Measurements from ENCODE around the gene THSD7A. TPM values are rescaled to one million over a fixed set of nuclear protein-coding genes. Genes with fewer than 3 reads are reported as not detected.

THSD7A gene
- total and polyA plus RNA-seq, 4 donors, result 0.15 to 2.7 (median 1.9) TPM

DNA sequence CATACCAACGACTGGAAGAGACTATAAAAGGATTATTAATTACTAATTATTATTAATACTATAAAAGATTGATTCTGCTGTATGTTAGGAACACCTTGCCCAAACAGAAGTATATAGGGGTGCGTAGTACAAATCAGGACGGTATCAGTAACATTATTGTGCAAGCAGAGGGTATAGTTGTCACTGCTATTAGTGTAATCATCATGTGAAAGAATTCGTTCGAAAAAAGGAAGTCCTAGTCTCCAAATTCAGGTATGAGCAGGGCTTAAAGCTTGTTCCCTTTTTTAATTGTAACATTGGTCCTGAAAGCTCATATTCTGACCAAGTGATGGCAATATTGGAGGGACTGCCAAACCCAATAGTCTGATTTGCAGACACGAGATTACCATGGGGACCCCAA, 81.8 kb downstream of the THSD7A start:
- H3K4me3 ChIP-seq (ENCODE audit: low read depth in 1 of 3, low read length in 3 of 3), result no peak overlapping the region
- no peaks in the 10 kb centered on the region for H3K36me3 ChIP-seq (ENCODE audit: control insufficient read depth in 4 of 4, insufficient read depth in 3 of 4, low read depth in 1 of 4, low read length in 3 of 4)
- no peak for DNase-seq (ENCODE audit: low spot score)
- no peaks in the 10 kb centered on the region for H3K27me3 ChIP-seq (ENCODE audit: control insufficient read depth in 4 of 4, insufficient read depth in 4 of 4, low read length in 3 of 4)
- H3K27ac ChIP-seq (ENCODE audit: low read depth in 1 of 2, low read length in 2 of 2), result no peak overlapping the region
- no peak for TF ChIP-seq GABPA (IDR thresholded peaks at IDR 0.05 in 1 of 2, conservative IDR thresholded peaks at IDR 0.05 in 1 of 2)
- no peak for TF ChIP-seq JUND (IDR thresholded peaks at IDR 0.05)
- TF ChIP-seq, protein P1, sequence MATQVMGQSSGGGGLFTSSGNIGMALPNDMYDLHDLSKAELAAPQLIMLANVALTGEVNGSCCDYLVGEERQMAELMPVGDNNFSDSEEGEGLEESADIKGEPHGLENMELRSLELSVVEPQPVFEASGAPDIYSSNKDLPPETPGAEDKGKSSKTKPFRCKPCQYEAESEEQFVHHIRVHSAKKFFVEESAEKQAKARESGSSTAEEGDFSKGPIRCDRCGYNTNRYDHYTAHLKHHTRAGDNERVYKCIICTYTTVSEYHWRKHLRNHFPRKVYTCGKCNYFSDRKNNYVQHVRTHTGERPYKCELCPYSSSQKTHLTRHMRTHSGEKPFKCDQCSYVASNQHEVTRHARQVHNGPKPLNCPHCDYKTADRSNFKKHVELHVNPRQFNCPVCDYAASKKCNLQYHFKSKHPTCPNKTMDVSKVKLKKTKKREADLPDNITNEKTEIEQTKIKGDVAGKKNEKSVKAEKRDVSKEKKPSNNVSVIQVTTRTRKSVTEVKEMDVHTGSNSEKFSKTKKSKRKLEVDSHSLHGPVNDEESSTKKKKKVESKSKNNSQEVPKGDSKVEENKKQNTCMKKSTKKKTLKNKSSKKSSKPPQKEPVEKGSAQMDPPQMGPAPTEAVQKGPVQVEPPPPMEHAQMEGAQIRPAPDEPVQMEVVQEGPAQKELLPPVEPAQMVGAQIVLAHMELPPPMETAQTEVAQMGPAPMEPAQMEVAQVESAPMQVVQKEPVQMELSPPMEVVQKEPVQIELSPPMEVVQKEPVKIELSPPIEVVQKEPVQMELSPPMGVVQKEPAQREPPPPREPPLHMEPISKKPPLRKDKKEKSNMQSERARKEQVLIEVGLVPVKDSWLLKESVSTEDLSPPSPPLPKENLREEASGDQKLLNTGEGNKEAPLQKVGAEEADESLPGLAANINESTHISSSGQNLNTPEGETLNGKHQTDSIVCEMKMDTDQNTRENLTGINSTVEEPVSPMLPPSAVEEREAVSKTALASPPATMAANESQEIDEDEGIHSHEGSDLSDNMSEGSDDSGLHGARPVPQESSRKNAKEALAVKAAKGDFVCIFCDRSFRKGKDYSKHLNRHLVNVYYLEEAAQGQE (IDR thresholded peaks at IDR 0.05), result no peak
- no peak for TF ChIP-seq YY1 (IDR thresholded peaks at IDR 0.05)
- no peak for TF ChIP-seq FOXA1 (IDR thresholded peaks at IDR 0.05)
- TF ChIP-seq, protein P2, sequence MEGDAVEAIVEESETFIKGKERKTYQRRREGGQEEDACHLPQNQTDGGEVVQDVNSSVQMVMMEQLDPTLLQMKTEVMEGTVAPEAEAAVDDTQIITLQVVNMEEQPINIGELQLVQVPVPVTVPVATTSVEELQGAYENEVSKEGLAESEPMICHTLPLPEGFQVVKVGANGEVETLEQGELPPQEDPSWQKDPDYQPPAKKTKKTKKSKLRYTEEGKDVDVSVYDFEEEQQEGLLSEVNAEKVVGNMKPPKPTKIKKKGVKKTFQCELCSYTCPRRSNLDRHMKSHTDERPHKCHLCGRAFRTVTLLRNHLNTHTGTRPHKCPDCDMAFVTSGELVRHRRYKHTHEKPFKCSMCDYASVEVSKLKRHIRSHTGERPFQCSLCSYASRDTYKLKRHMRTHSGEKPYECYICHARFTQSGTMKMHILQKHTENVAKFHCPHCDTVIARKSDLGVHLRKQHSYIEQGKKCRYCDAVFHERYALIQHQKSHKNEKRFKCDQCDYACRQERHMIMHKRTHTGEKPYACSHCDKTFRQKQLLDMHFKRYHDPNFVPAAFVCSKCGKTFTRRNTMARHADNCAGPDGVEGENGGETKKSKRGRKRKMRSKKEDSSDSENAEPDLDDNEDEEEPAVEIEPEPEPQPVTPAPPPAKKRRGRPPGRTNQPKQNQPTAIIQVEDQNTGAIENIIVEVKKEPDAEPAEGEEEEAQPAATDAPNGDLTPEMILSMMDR (IDR thresholded peaks at IDR 0.05; ENCODE audit: low read depth, low read length, missing input control), result no peak
- no peak for TF ChIP-seq RXRA (IDR thresholded peaks at IDR 0.05)
- no peak for TF ChIP-seq TAF1 (conservative IDR thresholded peaks at IDR 0.05)
- TF ChIP-seq RAD21 (IDR thresholded peaks at IDR 0.05), result no peak
- TF ChIP-seq, protein P3, sequence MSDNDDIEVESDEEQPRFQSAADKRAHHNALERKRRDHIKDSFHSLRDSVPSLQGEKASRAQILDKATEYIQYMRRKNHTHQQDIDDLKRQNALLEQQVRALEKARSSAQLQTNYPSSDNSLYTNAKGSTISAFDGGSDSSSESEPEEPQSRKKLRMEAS (IDR thresholded peaks at IDR 0.05), result no peak
- no peak for TF ChIP-seq FOXA2 (IDR thresholded peaks at IDR 0.05)
- no peak for TF ChIP-seq HNF4G (IDR thresholded peaks at IDR 0.05)
- TF ChIP-seq HNF4A (conservative IDR thresholded peaks at IDR 0.05), result no peak
- TF ChIP-seq EGR1 (IDR thresholded peaks at IDR 0.05; ENCODE audit: low read depth in 2 of 2), result no peak
- 84% methylated on average over 6 of the region's 6 CpGs for WGBS
- H3K9ac ChIP-seq (ENCODE audit: low read depth in 1 of 2, low read length in 2 of 2), result no peak overlapping the region
- H3K9me3 ChIP-seq (ENCODE audit: control insufficient read depth in 4 of 4, low read length in 3 of 4), result no peaks in the 10 kb centered on the region
- H3K4me1 ChIP-seq (ENCODE audit: control insufficient read depth in 4 of 4, insufficient read depth in 4 of 4, low read length in 3 of 4), result no peaks in the 10 kb centered on the region

DNA sequence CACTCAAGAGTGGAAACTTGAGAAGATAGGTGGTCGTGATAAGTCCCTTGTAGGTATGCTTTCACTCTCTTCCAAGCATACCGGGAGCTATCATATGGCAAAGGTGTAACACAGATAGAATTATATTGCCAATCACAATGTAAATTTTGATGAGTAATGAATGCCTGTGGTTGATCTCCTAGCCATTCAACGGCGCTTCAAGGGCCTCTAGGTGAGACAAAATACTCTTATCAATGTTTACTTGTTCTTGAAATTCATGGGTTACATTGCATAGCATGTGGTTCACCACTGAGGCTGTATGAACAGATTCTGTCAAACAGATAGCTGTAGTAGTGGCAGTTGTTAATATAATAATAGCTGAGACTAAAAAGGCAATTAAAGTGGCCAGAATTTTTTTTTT, 82.4 kb downstream of the THSD7A start:
- no peaks in the 10 kb centered on the region for H3K4me1 ChIP-seq (ENCODE audit: control insufficient read depth in 4 of 4, insufficient read depth in 4 of 4, low read length in 3 of 4)
- no peak overlapping the region for H3K4me3 ChIP-seq (ENCODE audit: low read depth in 1 of 3, low read length in 3 of 3)
- 89% methylated on average over 4 of the region's 4 CpGs for WGBS
- TF ChIP-seq HNF4A (conservative IDR thresholded peaks at IDR 0.05), result no peak
- TF ChIP-seq, protein P3 (IDR thresholded peaks at IDR 0.05), result no peak
- TF ChIP-seq EGR1 (IDR thresholded peaks at IDR 0.05; ENCODE audit: low read depth in 2 of 2), result no peak
- TF ChIP-seq SP1 (IDR thresholded peaks at IDR 0.05), result no peak
- TF ChIP-seq, protein P4, sequence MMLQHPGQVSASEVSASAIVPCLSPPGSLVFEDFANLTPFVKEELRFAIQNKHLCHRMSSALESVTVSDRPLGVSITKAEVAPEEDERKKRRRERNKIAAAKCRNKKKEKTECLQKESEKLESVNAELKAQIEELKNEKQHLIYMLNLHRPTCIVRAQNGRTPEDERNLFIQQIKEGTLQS (IDR thresholded peaks at IDR 0.05), result no peak
- TF ChIP-seq, protein P2 (IDR thresholded peaks at IDR 0.05; ENCODE audit: low read depth, low read length, missing input control), result no peak
- TF ChIP-seq GABPA (IDR thresholded peaks at IDR 0.05 in 1 of 2, conservative IDR thresholded peaks at IDR 0.05 in 1 of 2), result no peak
- no peak for TF ChIP-seq NR2F2 (IDR thresholded peaks at IDR 0.05)
- TF ChIP-seq FOXA1 (IDR thresholded peaks at IDR 0.05), result no peak
- no peak for TF ChIP-seq RAD21 (IDR thresholded peaks at IDR 0.05)
- no peak for TF ChIP-seq TAF1 (conservative IDR thresholded peaks at IDR 0.05)
- no peaks in the 10 kb centered on the region for H3K27me3 ChIP-seq (ENCODE audit: control insufficient read depth in 4 of 4, insufficient read depth in 4 of 4, low read length in 3 of 4)
- no peak overlapping the region for H3K27ac ChIP-seq (ENCODE audit: low read depth in 1 of 2, low read length in 2 of 2)
- no peak overlapping the region for H3K9ac ChIP-seq (ENCODE audit: low read depth in 1 of 2, low read length in 2 of 2)
- DNase-seq (ENCODE audit: low spot score), result no peak
- no peaks in the 10 kb centered on the region for H3K36me3 ChIP-seq (ENCODE audit: control insufficient read depth in 4 of 4, insufficient read depth in 3 of 4, low read depth in 1 of 4, low read length in 3 of 4)
- H3K9me3 ChIP-seq (ENCODE audit: control insufficient read depth in 4 of 4, low read length in 3 of 4), result no peaks in the 10 kb centered on the region

All from liver (tissue), 9 donors.